Right kidney (tissue), 1 donor: ENCODE results near the gene FAAP24.
"Not testable (repeated sequence)": the region's sequence is repeated elsewhere in the genome, so short reads cannot be mapped to it uniquely, and the experiment has no call there.

Source experiments
- DNase-seq: peaks from one replicate; pipeline ENCODE4 v3.0.0-alpha.2; 2016

The FAAP24 gene

GRCh38 chr19:32997716-32998355 is 25.8 kb downstream of the FAAP24 start:
- DNase-seq = no peak

GRCh38 chr19:32998722-32999121 is 26.7 kb downstream of the FAAP24 start:
- no peak for DNase-seq

- no peak for DNase-seq
Observed at GRCh38 chr19:33000510-33000909, 28.5 kb downstream of the FAAP24 start.

GRCh38 chr19:33000910-33001309 is 28.9 kb downstream of the FAAP24 start:
- no peak for DNase-seq

- not testable (repeated sequence) for DNase-seq
Observed at GRCh38 chr19:33002126-33002865, 30.3 kb downstream of the FAAP24 start.

GRCh38 chr19:33003424-33004024 is 31.5 kb downstream of the FAAP24 start:
- DNase-seq = not testable (repeated sequence)

- DNase-seq = no peak
Observed at GRCh38 chr19:33005440-33005839, 33.4 kb downstream of the FAAP24 start.

- no peak for DNase-seq
Observed at GRCh38 chr19:33008738-33009137, 36.7 kb downstream of the FAAP24 start.

- not testable (repeated sequence) for DNase-seq
Observed at GRCh38 chr19:33010891-33011290, 38.8 kb downstream of the FAAP24 start.

- DNase-seq = peak; percentile 12
Observed at GRCh38 chr19:33022472-33023116, 50.6 kb downstream of the FAAP24 start.

- DNase-seq = no peak
Observed at GRCh38 chr19:33024398-33024797, 52.4 kb downstream of the FAAP24 start.

GRCh38 chr19:33025468-33026238 is 53.6 kb downstream of the FAAP24 start:
- DNase-seq = not testable (repeated sequence)

- not testable (repeated sequence) for DNase-seq
Observed at GRCh38 chr19:33026602-33027001, 54.6 kb downstream of the FAAP24 start.
